GM23338 (cell line): ENCODE measurements around the gene DUSP15. TPM values are rescaled to one million over a fixed set of nuclear protein-coding genes. Genes with fewer than 3 reads are reported as not detected.
A peak's percentile ranks its signal among the peaks of the same experiment; 100 is the strongest.

ENCODE experiments used
- ATAC-seq: fragments of 200-7000 bp; cut with Tn5 transposase; 3 replicates; pipeline ENCODE4 v1.9.1; 2020
- DNase-seq: peaks from one replicate; pipeline ENCODE4 v3.0.0-alpha.2; 2015; ENCODE audit warnings: low spot score
- H2AFZ ChIP-seq: fragments of 200-600 bp; sonication (generic); 2 replicates; pipeline ENCODE4 v1.8.0; 2016; ENCODE audit warnings: antibody characterized with exemption, mild to moderate bottlenecking, moderate library complexity
- H3F3A ChIP-seq: fragments of 200-600 bp; sonication (generic); replicated peaks from 2 replicates; pipeline ENCODE4 v1.8.0; 2017; ENCODE audit warnings: antibody characterized with exemption, mixed run types, low read depth
- H3K27ac ChIP-seq: fragments of 200-600 bp; sonication (generic); 2 replicates; pipeline ENCODE4 v1.6.1; 2016; ENCODE audit warnings: low read depth
- H3K27me3 ChIP-seq: fragments of 200-600 bp; sonication (generic); 2 replicates; pipeline ENCODE4 v1.8.0; 2016; ENCODE audit warnings: mild to moderate bottlenecking, mixed run types, moderate library complexity; ENCODE audit not compliant: insufficient read depth
- H3K36me3 ChIP-seq: fragments of 200-600 bp; sonication (generic); 2 replicates; pipeline ENCODE4 v1.8.0; 2016; ENCODE audit warnings: mild to moderate bottlenecking; ENCODE audit not compliant: insufficient read depth
- H3K4me1 ChIP-seq: fragments of 200-600 bp; sonication (generic); 2 replicates; pipeline ENCODE4 v1.8.0; 2016; ENCODE audit warnings: mild to moderate bottlenecking, moderate library complexity; ENCODE audit not compliant: insufficient read depth
- H3K4me2 ChIP-seq: fragments of 200-600 bp; sonication (generic); 2 replicates; pipeline ENCODE4 v1.7.1; 2017; ENCODE audit warnings: mixed run types
- H3K4me3 ChIP-seq: fragments of 200-600 bp; sonication (generic); 2 replicates; pipeline ENCODE4 v1.6.1; 2016; ENCODE audit warnings: mixed run types
- H3K79me2 ChIP-seq: fragments of 200-600 bp; sonication (generic); replicated peaks from 2 replicates; pipeline ENCODE4 v1.8.0; 2017; ENCODE audit warnings: mild to moderate bottlenecking; ENCODE audit not compliant: insufficient read depth
- H3K9me2 ChIP-seq: fragments of 200-600 bp; sonication (generic); 2 replicates; pipeline ENCODE4 v1.8.0; 2017; ENCODE audit not compliant: insufficient read depth
- H4K20me1 ChIP-seq: fragments of 200-600 bp; sonication (generic); replicated peaks from 2 replicates; pipeline ENCODE4 v1.8.0; 2017; ENCODE audit warnings: mild to moderate bottlenecking; ENCODE audit not compliant: insufficient read depth
- H3K27ac Mint-ChIP-seq: 2 replicates; pipeline ENCODE4 v1.8.0; 2020; ENCODE audit warnings: inconsistent platforms, mild to moderate bottlenecking, moderate library complexity, mixed read lengths
- H3K27me3 Mint-ChIP-seq: 3 replicates; pipeline ENCODE4 v1.8.0; 2022; ENCODE audit warnings: low read depth, mild to moderate bottlenecking, moderate library complexity, mixed read lengths, inconsistent platforms; ENCODE audit not compliant: insufficient read depth, poor library complexity
- H3K36me3 Mint-ChIP-seq: 3 replicates; pipeline ENCODE4 v1.8.0; 2021; ENCODE audit warnings: low read depth, mild to moderate bottlenecking, inconsistent platforms, moderate library complexity, mixed read lengths
- H3K4me1 Mint-ChIP-seq: 3 replicates; pipeline ENCODE4 v1.8.0; 2020; ENCODE audit warnings: mild to moderate bottlenecking, inconsistent platforms, mixed read lengths
- H3K4me3 Mint-ChIP-seq: 3 replicates; pipeline ENCODE4 v1.8.0; 2021; ENCODE audit warnings: moderate library complexity, mild to moderate bottlenecking, inconsistent platforms, mixed read lengths
- H3K9me3 Mint-ChIP-seq: 3 replicates; pipeline ENCODE4 v1.8.0; 2020; ENCODE audit warnings: moderate library complexity, mild to moderate bottlenecking, inconsistent platforms, mixed read lengths
- CREB1 ChIP-seq: fragments of 250-450 bp; sonication (Bioruptor Pico); IDR thresholded peaks from 2 replicates; pipeline ENCODE4 v1.5.0; 2020; ENCODE audit warnings: low read depth, mild to moderate bottlenecking, moderate library complexity
- CTCF ChIP-seq, 2 experiments: fragments of 200-600 bp in 1 of 2; sonication (generic) in 1 of 2; conservative IDR thresholded peaks; 2 replicates each; pipeline versions ENCODE4 v1.5.1 to v1.6.1; 2016 to 2017; ENCODE audit warnings: antibody characterized with exemption in 2 of 2, low read depth in 2 of 2, mild to moderate bottlenecking in 2 of 2, moderate library complexity in 1 of 2
- ETS1 ChIP-seq: IDR thresholded peaks from 2 replicates; pipeline ENCODE4 v1.6.1; 2016; ENCODE audit warnings: antibody characterized with exemption
- EZH2 ChIP-seq: fragments of 200-600 bp; sonication (generic); IDR thresholded peaks from one replicate; pipeline ENCODE4 v1.8.0; 2017; ENCODE audit warnings: antibody characterized with exemption, mild to moderate bottlenecking, low read depth; ENCODE audit not compliant: unreplicated experiment
- EZH2phosphoT487 ChIP-seq: fragments of 200-600 bp; sonication (generic); IDR thresholded peaks from one replicate; pipeline ENCODE4 v1.8.1; 2018; ENCODE audit warnings: antibody characterized with exemption; ENCODE audit not compliant: unreplicated experiment
- JUNB ChIP-seq: IDR thresholded peaks from one replicate; pipeline ENCODE4 v1.6.1; 2016; ENCODE audit warnings: antibody characterized with exemption; ENCODE audit not compliant: unreplicated experiment
- NANOG ChIP-seq: IDR thresholded peaks from 2 replicates; pipeline ENCODE4 v1.6.1; 2016; ENCODE audit warnings: antibody characterized with exemption, borderline replicate concordance
- POLR2AphosphoS5 ChIP-seq: IDR thresholded peaks from 2 replicates; pipeline ENCODE4 v1.6.1; 2016; ENCODE audit warnings: antibody characterized with exemption, low read depth
- REST ChIP-seq: IDR thresholded peaks from one replicate; pipeline ENCODE4 v1.6.1; 2018; ENCODE audit warnings: antibody characterized with exemption; ENCODE audit not compliant: unreplicated experiment
- STAT1 ChIP-seq: IDR thresholded peaks from one replicate; pipeline ENCODE4 v1.6.1; 2016; ENCODE audit warnings: antibody characterized with exemption; ENCODE audit not compliant: unreplicated experiment
- ZNF114 ChIP-seq: fragments of 250-450 bp; sonication (Bioruptor Pico); IDR thresholded peaks from 2 replicates; pipeline ENCODE4 v1.5.0; 2020; ENCODE audit warnings: mild to moderate bottlenecking, moderate library complexity
- ZNF331 ChIP-seq: fragments of 250-450 bp; sonication (Bioruptor Pico); IDR thresholded peaks from 2 replicates; pipeline ENCODE4 v1.5.0; 2020; ENCODE audit warnings: low read depth, mild to moderate bottlenecking, moderate library complexity
- ZNF462 ChIP-seq: fragments of 250-450 bp; sonication (Bioruptor Pico); IDR thresholded peaks from 2 replicates; pipeline ENCODE4 v1.5.0; 2020; ENCODE audit warnings: mild to moderate bottlenecking, moderate library complexity
- polyA plus RNA-seq: library from polyadenylated mRNA; unstranded; fragments of >200 nt; fragmentation: Nextera tagmentation; extraction: Ambion mirVana; gene quantifications from 2 replicates; pipeline ENCODE4 v1.2.1, GENCODE V29; 2016
- total RNA-seq: library from RNA; depleted of rRNA; stranded (reverse); fragments of >200 nt; shearing (Covaris generic); gene quantifications from 2 replicates; pipeline ENCODE4 v1.2.3, GENCODE V29; 2014

The DUSP15 gene
- total and polyA plus RNA-seq, 2 experiments from 2014 or later, result 0.61 to 2.8 TPM

GRCh38 chr20:31840906-31841816 lies 29.2 kb downstream of the DUSP15 start:
- H3K79me2 ChIP-seq, result no peaks in the 10 kb centered on the region
- no peak overlapping the region for H3K4me3 ChIP-seq
- peaks cover 27% of the 10 kb centered on the region for H3K4me1 Mint-ChIP-seq
- no peak overlapping the region; the same call in 2 of the 3 replicates for H3K4me3 Mint-ChIP-seq
- no peak for TF ChIP-seq REST
- TF ChIP-seq ETS1, result no peak
- no peak for TF ChIP-seq EZH2phosphoT487
- no peak for TF ChIP-seq EZH2
- no peak for TF ChIP-seq ZNF331
- no peak for TF ChIP-seq NANOG
- TF ChIP-seq JUNB, result no peak
- TF ChIP-seq ZNF114 (CRISPR knock-in tag), result no peak
- no peak for TF ChIP-seq CREB1
- no peak for TF ChIP-seq CTCF (conservative IDR thresholded peaks at IDR 0.05; ENCODE audit: low read depth in 2 of 2)
- TF ChIP-seq STAT1, result no peak
- no peak for TF ChIP-seq ZNF462 (CRISPR knock-in tag)
- TF ChIP-seq POLR2AphosphoS5, result no peak
- H3K27me3 ChIP-seq, result no peaks in the 10 kb centered on the region
- H4K20me1 ChIP-seq, result no peaks in the 10 kb centered on the region
- H3F3A ChIP-seq, result 0 out of 2 replicates have a peak, but pooled peaks cover 2% of the 10 kb centered on the region
- H3K4me2 ChIP-seq, result 0 out of 2 replicates have a peak overlapping the region, but pooled peaks have one; percentile 20
- peaks cover 4% of the 10 kb centered on the region for H3K27me3 Mint-ChIP-seq
- peaks cover 15% of the 10 kb centered on the region; the same call in 2 of the 3 replicates for H3K9me3 Mint-ChIP-seq
- DNase-seq (no peak), ATAC-seq (peak; percentile 7; the same call in 1 of the 3 replicates)
- 0 out of 2 replicates have a peak, but pooled peaks cover 5% of the 10 kb centered on the region for H3K9me2 ChIP-seq
- H2AFZ ChIP-seq, result peak overlapping the region; percentile 80
- no peaks in the 10 kb centered on the region for H3K36me3 Mint-ChIP-seq
- peaks cover 21% of the 10 kb centered on the region; the same call in 1 of the 2 replicates for H3K4me1 ChIP-seq
- no peaks in the 10 kb centered on the region for H3K36me3 ChIP-seq
- H3K27ac ChIP-seq, result no peak overlapping the region
- no peak overlapping the region for H3K27ac Mint-ChIP-seq
